Measurements from ENCODE around the gene DRD2. TPM values are rescaled to one million over a fixed set of nuclear protein-coding genes. Genes with fewer than 3 reads are reported as not detected.

The DRD2 gene
- 2.5 TPM for total RNA-seq

DNA sequence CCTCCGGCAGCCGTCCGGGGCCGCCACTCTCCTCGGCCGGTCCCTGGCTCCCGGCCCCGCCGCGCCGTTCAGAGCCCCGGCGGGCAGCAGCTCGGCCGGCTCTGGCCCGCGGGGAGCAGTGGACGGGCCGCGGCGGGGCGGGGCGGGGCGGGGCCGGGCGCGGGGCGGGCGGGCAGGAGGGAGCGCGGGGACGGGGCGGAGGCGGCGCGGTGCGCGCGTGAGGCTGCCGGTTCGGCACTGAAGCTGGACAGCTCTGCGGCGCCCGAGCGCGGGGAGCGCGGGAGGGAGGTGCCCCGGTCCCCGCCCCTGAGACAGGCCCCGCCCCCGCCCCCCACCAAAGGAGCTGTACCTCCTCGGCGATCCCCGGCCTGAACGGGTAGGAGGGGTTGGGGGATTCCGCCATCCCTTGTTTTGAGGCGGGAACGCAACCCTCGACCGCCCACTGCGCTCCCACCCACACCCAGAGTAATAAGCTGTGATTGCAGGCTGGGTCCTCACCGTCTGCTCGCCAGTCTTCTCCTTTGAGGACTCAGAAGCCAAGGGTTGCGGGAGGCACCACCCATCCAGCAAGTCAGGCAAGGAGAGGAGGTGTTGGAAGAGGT, at the start of gene DRD2:
Gene DRD2 (minus strand): TSS at position 239 of the 602 bp plus-strand sequence. CDS start 50,747 bp downstream, outside the sequence.

DNA sequence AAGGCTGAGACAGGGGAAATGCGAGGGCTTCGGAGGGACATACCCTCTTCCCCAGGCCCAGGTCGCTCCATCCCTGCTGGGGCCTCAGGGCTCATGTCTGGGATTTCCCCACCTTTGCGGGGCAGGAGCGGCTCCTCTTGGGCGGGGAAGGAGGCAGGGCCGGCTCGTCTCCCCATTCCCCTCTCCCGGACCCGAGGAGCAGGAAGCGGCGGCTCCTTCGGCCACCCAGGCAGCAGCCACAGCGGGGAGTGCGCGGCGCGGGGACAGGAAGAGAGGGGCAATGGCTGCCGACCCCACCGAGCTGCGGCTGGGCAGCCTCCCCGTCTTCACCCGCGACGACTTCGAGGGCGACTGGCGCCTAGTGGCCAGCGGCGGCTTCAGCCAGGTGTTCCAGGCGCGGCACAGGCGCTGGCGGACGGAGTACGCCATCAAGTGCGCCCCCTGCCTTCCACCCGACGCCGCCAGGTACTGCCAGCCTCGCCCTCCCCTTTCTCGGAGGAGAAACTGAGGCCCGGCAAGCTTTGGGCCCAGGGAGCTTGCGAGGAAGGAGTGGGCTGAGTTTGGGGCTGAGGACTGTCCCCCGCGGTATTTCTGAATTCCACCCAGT, 87.5 kb downstream of the DRD2 start, which contains the start of gene ANKK1:
Gene ANKK1 (plus strand): TSS at position 175 of the 607 bp plus-strand sequence. CDS start 106 bp downstream, at position 281.

Other genes starting within 250 kb of the DRD2 start
- gene TTC12, start 160.8 kb downstream of the DRD2 start, total RNA-seq: 28.8 TPM
- 0.33 TPM for gene ANKK1, start 87.6 kb downstream of the DRD2 start, total RNA-seq
- gene TMPRSS5, start 230.9 kb upstream of the DRD2 start, total RNA-seq: 5.1 TPM